Measurements from ENCODE around the gene TTLL10.

The TTLL10 gene

GRCh38 chr1:1243807-1244191 is 70.1 kb downstream of the TTLL10 start:
- Histone ChIP-seq H3K4me1 (ENCODE audit: insufficient read depth, low read length) (no peaks in the 10 kb centered on the region), H3K36me3 (ENCODE audit: insufficient read depth, low read length) (no peaks in the 10 kb centered on the region), H3K9me3 (ENCODE audit: control insufficient read depth, insufficient read depth, low read length) (no peaks in the 10 kb centered on the region), H3K9ac (ENCODE audit: low read depth, low read length) (no peak overlapping the region)

DNA sequence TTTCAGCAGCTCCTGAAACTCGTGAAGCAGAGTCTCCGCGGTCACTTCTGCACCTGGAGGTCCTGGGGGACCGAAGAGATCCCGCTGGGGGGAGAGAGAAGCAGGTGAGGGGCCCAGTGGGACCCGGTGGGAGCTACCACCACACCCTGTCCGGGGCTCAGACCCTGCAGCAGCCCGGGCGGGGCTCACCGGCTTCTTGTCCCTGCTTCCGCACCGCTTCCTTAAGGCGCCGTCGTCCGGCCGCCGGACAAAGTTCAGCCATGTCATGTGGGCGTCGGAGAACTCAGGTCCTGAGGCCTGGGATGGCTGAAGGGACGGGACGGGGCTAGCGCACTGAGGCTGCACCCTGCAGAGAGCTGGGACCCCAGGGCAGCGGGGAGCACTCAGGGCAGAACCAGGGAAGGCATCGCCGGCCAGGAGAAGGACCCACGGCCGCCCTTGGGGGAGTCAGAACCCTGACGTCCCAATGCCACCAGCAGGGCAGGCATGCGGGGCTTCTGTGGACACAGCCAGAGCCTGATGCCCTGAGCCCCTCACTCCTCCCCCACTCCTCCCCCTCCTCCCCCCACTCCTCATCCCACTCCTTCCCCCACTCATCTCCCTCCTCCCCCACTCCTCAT is 70.6 kb downstream of the TTLL10 start:
- no peak overlapping the region for H3K9ac ChIP-seq (ENCODE audit: low read depth, low read length)
- no peaks in the 10 kb centered on the region for H3K36me3 ChIP-seq (ENCODE audit: insufficient read depth, low read length)
- H3K9me3 ChIP-seq (ENCODE audit: control insufficient read depth, insufficient read depth, low read length) = no peaks in the 10 kb centered on the region
- no peaks in the 10 kb centered on the region for H3K4me1 ChIP-seq (ENCODE audit: insufficient read depth, low read length)

GRCh38 chr1:1245178-1245816 is 71.6 kb downstream of the TTLL10 start:
- Histone ChIP-seq H3K4me1 (ENCODE audit: insufficient read depth, low read length) (no peaks in the 10 kb centered on the region), H3K9ac (ENCODE audit: low read depth, low read length) (no peak overlapping the region)

DNA sequence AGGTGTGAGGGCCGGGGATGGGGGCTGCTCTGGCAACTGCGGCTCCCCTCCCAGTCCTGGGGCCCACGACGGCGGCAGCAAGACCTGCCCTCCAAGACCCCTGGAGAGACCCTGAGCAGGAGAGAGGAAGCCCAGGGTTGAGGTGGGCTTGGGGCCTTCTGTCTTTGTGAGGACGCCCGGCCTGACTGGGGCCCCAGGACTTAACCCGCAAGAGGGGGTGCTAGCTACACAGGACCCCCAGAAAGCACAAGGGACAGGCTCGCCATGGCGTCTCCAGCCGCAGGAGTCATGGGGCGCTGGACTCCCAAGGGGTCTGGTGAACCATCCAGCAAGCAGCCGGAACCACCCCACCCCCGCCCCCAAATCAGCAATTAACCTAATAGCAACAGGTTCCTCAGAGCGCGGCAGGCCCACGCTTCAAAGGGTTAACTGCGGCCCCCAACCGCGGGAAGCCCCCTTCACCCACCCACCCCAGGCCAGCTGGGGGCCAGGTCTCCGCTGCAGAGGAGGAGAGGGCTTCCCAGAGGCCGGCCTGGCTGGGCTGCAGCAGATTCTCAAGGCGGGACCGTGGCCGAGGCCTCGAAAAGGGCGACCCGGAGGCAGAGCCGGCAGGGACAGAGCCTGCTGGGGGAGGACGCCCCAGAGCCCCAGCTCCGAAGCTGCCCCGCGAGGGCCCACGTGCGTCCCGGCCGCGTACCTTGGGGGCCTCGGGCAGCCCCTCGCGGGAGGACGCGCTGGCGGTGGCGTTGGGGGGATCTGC is 72.3 kb downstream of the TTLL10 start:
- H3K9ac ChIP-seq (ENCODE audit: low read depth, low read length) = peak overlapping the region; percentile 11; the same call in 1 of the 2 replicates
- H3K36me3 ChIP-seq (ENCODE audit: insufficient read depth, low read length) = no peaks in the 10 kb centered on the region
- no peaks in the 10 kb centered on the region for H3K9me3 ChIP-seq (ENCODE audit: control insufficient read depth, insufficient read depth, low read length)
- no peaks in the 10 kb centered on the region for H3K4me1 ChIP-seq (ENCODE audit: insufficient read depth, low read length)

More at GRCh38 chr1:1245178-1245816, 71.6 kb downstream of the TTLL10 start:
- Histone ChIP-seq H3K36me3 (ENCODE audit: insufficient read depth, low read length) (no peaks in the 10 kb centered on the region), H3K9me3 (ENCODE audit: control insufficient read depth, insufficient read depth, low read length) (no peaks in the 10 kb centered on the region)

DNA sequence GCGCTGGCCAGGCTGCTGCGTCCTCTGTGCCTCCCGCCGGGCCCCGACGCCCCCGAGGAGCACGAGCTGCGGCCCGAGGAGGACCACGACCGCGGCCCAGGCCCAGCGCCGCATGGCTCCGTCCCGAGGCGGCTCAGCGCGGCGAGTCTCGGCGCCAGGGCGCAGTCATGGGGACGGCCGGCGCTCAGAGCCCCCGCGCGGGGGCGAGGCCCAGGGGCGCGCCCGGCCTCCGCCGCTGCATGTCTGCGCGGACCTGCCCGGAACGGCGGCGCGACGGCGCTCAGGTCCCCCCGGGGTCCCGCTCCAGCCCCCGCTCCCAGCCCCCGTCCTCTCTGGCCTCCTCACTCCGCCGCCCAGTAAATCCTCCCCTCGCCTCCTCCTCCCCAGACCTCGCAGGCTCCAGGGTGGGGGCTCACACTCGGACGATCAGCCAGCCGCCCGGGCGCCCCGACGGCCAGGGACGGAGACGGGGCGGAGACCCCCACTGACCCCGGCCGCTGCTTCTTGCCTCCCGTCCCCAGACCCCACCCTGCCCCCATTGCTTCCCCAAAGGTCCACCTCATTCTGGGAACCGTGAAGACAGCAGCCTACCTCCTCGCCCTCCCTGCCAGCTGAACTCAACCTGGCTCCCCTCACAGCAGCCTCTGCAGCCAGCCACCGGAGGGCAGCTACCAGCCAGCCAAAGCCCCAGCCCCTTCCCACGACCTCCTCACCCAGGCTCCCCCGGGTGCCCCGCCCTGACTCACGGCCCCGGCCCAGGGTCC is 73.1 kb downstream of the TTLL10 start, which contains the start of gene C1QTNF12:
Gene C1QTNF12, minus strand, starts transcription at position 146 of the 764 bp plus-strand sequence. Its CDS starts 32 bp downstream, at position 114.
- Histone ChIP-seq H3K4me1 (ENCODE audit: insufficient read depth, low read length) (no peaks in the 10 kb centered on the region), H3K36me3 (ENCODE audit: insufficient read depth, low read length) (no peaks in the 10 kb centered on the region), H3K9me3 (ENCODE audit: control insufficient read depth, insufficient read depth, low read length) (no peaks in the 10 kb centered on the region), H3K9ac (ENCODE audit: low read depth, low read length) (peak within 1 kb of the TSS; percentile 11; the same call in 1 of the 2 replicates)

GRCh38 chr1:1247341-1247913 is 73.7 kb downstream of the TTLL10 start:
- H3K36me3 ChIP-seq (ENCODE audit: insufficient read depth, low read length) = no peaks in the 10 kb centered on the region
- no peak overlapping the region for H3K9ac ChIP-seq (ENCODE audit: low read depth, low read length)
- H3K4me1 ChIP-seq (ENCODE audit: insufficient read depth, low read length) = no peaks in the 10 kb centered on the region
- H3K9me3 ChIP-seq (ENCODE audit: control insufficient read depth, insufficient read depth, low read length) = no peaks in the 10 kb centered on the region
